Hepatocyte (in vitro differentiated cells): ENCODE measurements around the gene DYSF. TPM values are rescaled to one million over a fixed set of nuclear protein-coding genes. Genes with fewer than 3 reads are reported as not detected.

Source experiments
- DNase-seq: peaks from one replicate; pipeline ENCODE4 v3.0.0-alpha.2; 2016; ENCODE audit warnings: low spot score
- H2AFZ ChIP-seq: fragments of 200-600 bp; sonication (generic); 2 replicates; pipeline ENCODE4 v1.6.0; 2016; ENCODE audit warnings: antibody characterized with exemption, mild to moderate bottlenecking
- H3K27ac ChIP-seq: fragments of 200-600 bp; sonication (generic); 2 replicates; pipeline ENCODE4 v1.5.1; 2016; ENCODE audit warnings: mild to moderate bottlenecking
- H3K27me3 ChIP-seq: fragments of 200-600 bp; sonication (generic); 2 replicates; pipeline ENCODE4 v1.6.1; 2016
- H3K36me3 ChIP-seq: fragments of 200-600 bp; sonication (generic); replicated peaks from 2 replicates; pipeline ENCODE4 v1.5.1; 2016; ENCODE audit warnings: low read depth; ENCODE audit not compliant: insufficient read depth
- H3K4me1 ChIP-seq: fragments of 200-600 bp; sonication (generic); 2 replicates; pipeline ENCODE4 v1.5.1; 2016; ENCODE audit warnings: mild to moderate bottlenecking, moderate library complexity; ENCODE audit not compliant: insufficient read depth
- H3K4me2 ChIP-seq: fragments of 200-600 bp; sonication (generic); 2 replicates; pipeline ENCODE4 v1.6.0; 2016
- H3K4me3 ChIP-seq: fragments of 200-600 bp; sonication (generic); 2 replicates; pipeline ENCODE4 v1.5.1; 2016; ENCODE audit warnings: mild to moderate bottlenecking
- H3K79me2 ChIP-seq: fragments of 200-600 bp; sonication (generic); 2 replicates; pipeline ENCODE4 v1.6.0; 2017; ENCODE audit warnings: mild to moderate bottlenecking
- H3K9me2 ChIP-seq: fragments of 200-600 bp; sonication (generic); replicated peaks from 2 replicates; pipeline ENCODE4 v1.6.0; 2017; ENCODE audit warnings: mild to moderate bottlenecking; ENCODE audit not compliant: insufficient read depth
- H3K9me3 ChIP-seq: fragments of 200-600 bp; sonication (generic); 2 replicates; pipeline ENCODE4 v1.5.1; 2016; ENCODE audit warnings: low read depth, mild to moderate bottlenecking
- H4K20me1 ChIP-seq: fragments of 200-600 bp; sonication (generic); 2 replicates; pipeline ENCODE4 v1.6.0; 2016; ENCODE audit warnings: mild to moderate bottlenecking; ENCODE audit not compliant: insufficient read depth, poor library complexity, severe bottlenecking
- CTCF ChIP-seq: fragments of 200-600 bp; sonication (generic); IDR thresholded peaks from 2 replicates; pipeline ENCODE4 v1.5.1; 2016; ENCODE audit warnings: antibody characterized with exemption, mild to moderate bottlenecking; ENCODE audit not compliant: poor library complexity
- EZH2 ChIP-seq: fragments of 200-600 bp; sonication (generic); IDR thresholded peaks from 2 replicates; pipeline ENCODE4 v1.6.1; 2016; ENCODE audit warnings: antibody characterized with exemption, mild to moderate bottlenecking, borderline replicate concordance
- EZH2phosphoT487 ChIP-seq: fragments of 200-600 bp; sonication (generic); IDR thresholded peaks from one replicate; pipeline ENCODE4 v1.6.1; 2018; ENCODE audit warnings: antibody characterized with exemption, mild to moderate bottlenecking, low read depth, moderate library complexity; ENCODE audit not compliant: unreplicated experiment, severe bottlenecking
- WGBS: methylation state at CpG from one replicate; pipeline ENCODE4 v1.1.6; 2016; ENCODE audit warnings: low lambda C conversion rate; ENCODE audit errors: missing lambda C conversion rate; 5-methylcytosine and 5-hydroxymethylcytosine counted together
- polyA plus RNA-seq: library from polyadenylated mRNA; unstranded; fragments of >200 nt; fragmentation: Nextera tagmentation; extraction: Ambion mirVana; gene quantifications from 2 replicates; pipeline ENCODE4 v1.2.1, GENCODE V29; 2016
- total RNA-seq: library from RNA; depleted of rRNA; stranded (reverse); fragments of >200 nt; gene quantifications from 2 replicates; pipeline ENCODE4 v1.2.3, GENCODE V29; 2014

Gene DYSF
- total and polyA plus RNA-seq, 2 experiments from 2014 or later, result 0.25 to 0.90 TPM

- Histone ChIP-seq H3K9me2 (no peaks in the 10 kb centered on the region), H3K4me3 (no peak overlapping the region), H3K4me2 (no peak overlapping the region), H3K79me2 (no peaks in the 10 kb centered on the region), H3K9me3 (no peaks in the 10 kb centered on the region), H4K20me1 (no peaks in the 10 kb centered on the region), H3K27ac (no peak overlapping the region), H3K27me3 (no peaks in the 10 kb centered on the region), H2AFZ (no peak overlapping the region), H3K36me3 (no peaks in the 10 kb centered on the region), H3K4me1 (no peaks in the 10 kb centered on the region)
- no peak for TF ChIP-seq EZH2
- DNase-seq, result no peak
- WGBS, result 70% methylated on average over 10 of the region's 10 CpGs
Observed at GRCh38 chr2:71588497-71589170, 135.3 kb downstream of the DYSF start.

- Histone ChIP-seq H3K4me3 (no peak overlapping the region), H2AFZ (no peak overlapping the region), H3K27me3 (no peaks in the 10 kb centered on the region), H3K4me2 (no peak overlapping the region), H3K36me3 (no peaks in the 10 kb centered on the region), H4K20me1 (no peaks in the 10 kb centered on the region), H3K27ac (no peak overlapping the region), H3K4me1 (no peaks in the 10 kb centered on the region), H3K9me2 (no peaks in the 10 kb centered on the region), H3K9me3 (no peaks in the 10 kb centered on the region), H3K79me2 (no peaks in the 10 kb centered on the region)
- DNase-seq, result no peak
- 82% methylated on average over 10 of the region's 10 CpGs for WGBS
- TF ChIP-seq EZH2, result no peak
- no peak for TF ChIP-seq EZH2phosphoT487
- no peak for TF ChIP-seq CTCF
Observed at GRCh38 chr2:71589763-71590162, 136.4 kb downstream of the DYSF start.

- Histone ChIP-seq H3K9me2 (no peaks in the 10 kb centered on the region), H3K4me3 (no peak overlapping the region), H4K20me1 (no peaks in the 10 kb centered on the region), H3K9me3 (no peaks in the 10 kb centered on the region), H3K36me3 (no peaks in the 10 kb centered on the region), H3K79me2 (no peaks in the 10 kb centered on the region), H3K4me1 (peaks cover 7% of the 10 kb centered on the region), H3K27ac (no peak overlapping the region), H2AFZ (no peak overlapping the region), H3K4me2 (no peak overlapping the region), H3K27me3 (no peaks in the 10 kb centered on the region)
- WGBS, result 95% methylated on average over 3 of the region's 3 CpGs
- TF ChIP-seq CTCF (no peak), EZH2phosphoT487 (no peak), EZH2 (no peak)
- DNase-seq, result no peak
Observed at GRCh38 chr2:71591044-71591443, 137.7 kb downstream of the DYSF start.

- 55% methylated on average over 10 of the region's 12 CpGs for WGBS
Observed at GRCh38 chr2:71592181-71592711, 138.9 kb downstream of the DYSF start.

More at GRCh38 chr2:71592181-71592711, 138.9 kb downstream of the DYSF start:
- no peak overlapping the region for H2AFZ ChIP-seq
- no peaks in the 10 kb centered on the region for H3K79me2 ChIP-seq
- no peaks in the 10 kb centered on the region for H4K20me1 ChIP-seq
- no peak overlapping the region for H3K4me3 ChIP-seq
- peaks cover 13% of the 10 kb centered on the region for H3K4me1 ChIP-seq
- no peaks in the 10 kb centered on the region for H3K27me3 ChIP-seq
- no peaks in the 10 kb centered on the region for H3K9me2 ChIP-seq
- TF ChIP-seq CTCF, result no peak
- TF ChIP-seq EZH2phosphoT487, result no peak
- no peak for TF ChIP-seq EZH2
- no peak for DNase-seq
- no peak overlapping the region for H3K4me2 ChIP-seq
- H3K27ac ChIP-seq, result no peak overlapping the region
- no peaks in the 10 kb centered on the region for H3K36me3 ChIP-seq
- H3K9me3 ChIP-seq, result no peaks in the 10 kb centered on the region
